Activated T-cell treated with anti-CD3 and anti-CD28 coated beads, Interleukin-2, amount 50 U/mL, for 48 hours (primary cell): ENCODE results near the gene HOXA11.

Experiments used
- DNase-seq, 2 experiments: peaks; one replicate each; pipeline ENCODE4 v3.0.0-alpha.2; 2020

Gene HOXA11

DNA sequence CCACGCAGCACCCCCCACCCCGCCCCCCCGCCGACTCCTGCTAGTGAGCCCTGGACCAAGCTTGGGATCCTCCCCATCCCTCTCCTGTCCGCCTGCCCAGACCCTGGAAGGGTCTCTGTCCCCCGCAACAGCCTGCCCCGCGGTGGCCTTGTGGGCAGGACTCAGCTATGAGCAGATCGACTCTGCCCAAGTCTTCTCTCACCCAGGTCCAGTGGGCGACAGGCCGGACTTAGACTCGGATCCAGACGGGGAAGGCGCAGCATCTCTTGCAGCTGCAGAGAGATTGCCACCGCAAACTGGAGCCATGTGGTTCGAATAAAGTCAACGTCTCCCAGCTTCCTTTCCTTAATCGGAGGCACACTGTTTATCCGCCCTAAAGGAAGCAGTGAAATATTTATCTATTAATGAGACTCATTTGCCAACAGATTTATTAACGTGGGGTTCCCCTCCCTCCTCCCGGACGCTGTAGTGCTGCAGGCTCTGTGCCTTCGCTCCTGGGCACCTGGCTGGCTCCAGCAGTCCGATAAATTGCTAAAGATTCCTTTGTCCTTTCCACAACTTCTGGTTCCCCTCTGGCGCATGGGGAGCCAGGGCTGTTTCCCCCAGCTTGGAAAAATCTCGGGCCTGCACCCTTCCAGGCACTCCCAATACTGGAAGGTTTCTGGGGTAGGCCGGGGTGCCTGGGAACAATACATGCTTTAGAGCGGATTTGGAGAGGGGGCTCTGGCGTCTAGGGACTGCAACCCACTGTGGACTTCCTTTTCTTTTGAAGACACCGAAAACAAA is 27.9 kb downstream of the HOXA11 start:
- DNase-seq = peak; percentile 32 to 33

DNA sequence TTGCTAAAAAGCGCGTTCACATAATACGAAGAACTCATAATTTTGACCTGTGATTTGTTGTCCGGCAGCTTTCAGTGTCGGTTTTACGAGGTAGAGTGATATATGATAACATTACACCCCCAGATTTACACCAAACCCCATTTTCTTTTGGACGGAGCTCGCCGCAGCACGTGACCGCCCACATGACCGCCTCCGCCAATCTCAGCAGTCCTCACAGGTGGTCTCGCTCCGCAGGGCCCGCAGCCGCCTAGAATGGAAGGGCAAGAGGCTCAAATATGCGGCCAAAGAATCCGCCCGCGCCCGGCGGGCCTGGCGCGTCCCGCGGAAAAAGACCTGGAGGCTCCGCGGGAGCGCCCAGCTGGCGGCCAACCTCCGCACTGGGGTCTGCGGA is 28.5 kb downstream of the HOXA11 start, which contains the start of gene HOXA7:
TSS of gene HOXA7 (minus strand) at position 168 of the 391 bp plus-strand sequence. CDS start at position 38, 130 bp downstream.
- DNase-seq = peak; percentile 40 to 41

DNA sequence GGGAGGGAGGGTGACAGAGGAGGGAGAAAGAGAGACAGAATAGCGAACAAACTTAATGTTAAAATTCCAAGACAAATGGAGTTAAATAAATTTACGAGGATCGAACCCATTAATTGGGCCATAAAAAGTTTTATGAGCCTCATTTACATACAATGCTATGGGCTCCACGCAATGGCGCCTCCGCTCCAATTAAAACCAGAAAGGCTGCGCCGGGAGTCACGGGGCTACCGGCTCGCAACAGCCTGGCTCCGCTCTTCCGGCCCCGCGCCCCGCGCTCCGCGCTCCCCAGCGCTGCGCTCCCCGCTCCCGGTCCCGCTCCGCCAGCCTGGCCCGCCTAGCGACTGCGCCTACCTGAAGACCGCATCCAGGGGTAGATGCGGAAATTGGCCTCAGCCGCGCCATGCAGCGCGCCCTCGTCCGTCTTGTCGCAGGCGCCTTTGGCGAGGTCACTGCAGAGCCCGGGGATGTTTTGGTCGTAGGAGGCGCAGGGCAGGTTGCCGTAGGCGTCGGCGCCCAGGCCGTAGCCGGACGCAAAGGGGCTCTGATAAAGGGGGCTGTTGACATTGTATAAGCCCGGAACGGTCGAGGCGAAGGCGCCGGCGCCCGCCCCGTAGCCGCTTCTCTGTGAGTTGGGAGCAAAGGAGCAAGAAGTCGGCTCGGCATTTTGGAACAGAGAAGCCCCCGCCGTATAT is 29.1 kb downstream of the HOXA11 start:
- DNase-seq = peak; percentile 45 to 54

DNA sequence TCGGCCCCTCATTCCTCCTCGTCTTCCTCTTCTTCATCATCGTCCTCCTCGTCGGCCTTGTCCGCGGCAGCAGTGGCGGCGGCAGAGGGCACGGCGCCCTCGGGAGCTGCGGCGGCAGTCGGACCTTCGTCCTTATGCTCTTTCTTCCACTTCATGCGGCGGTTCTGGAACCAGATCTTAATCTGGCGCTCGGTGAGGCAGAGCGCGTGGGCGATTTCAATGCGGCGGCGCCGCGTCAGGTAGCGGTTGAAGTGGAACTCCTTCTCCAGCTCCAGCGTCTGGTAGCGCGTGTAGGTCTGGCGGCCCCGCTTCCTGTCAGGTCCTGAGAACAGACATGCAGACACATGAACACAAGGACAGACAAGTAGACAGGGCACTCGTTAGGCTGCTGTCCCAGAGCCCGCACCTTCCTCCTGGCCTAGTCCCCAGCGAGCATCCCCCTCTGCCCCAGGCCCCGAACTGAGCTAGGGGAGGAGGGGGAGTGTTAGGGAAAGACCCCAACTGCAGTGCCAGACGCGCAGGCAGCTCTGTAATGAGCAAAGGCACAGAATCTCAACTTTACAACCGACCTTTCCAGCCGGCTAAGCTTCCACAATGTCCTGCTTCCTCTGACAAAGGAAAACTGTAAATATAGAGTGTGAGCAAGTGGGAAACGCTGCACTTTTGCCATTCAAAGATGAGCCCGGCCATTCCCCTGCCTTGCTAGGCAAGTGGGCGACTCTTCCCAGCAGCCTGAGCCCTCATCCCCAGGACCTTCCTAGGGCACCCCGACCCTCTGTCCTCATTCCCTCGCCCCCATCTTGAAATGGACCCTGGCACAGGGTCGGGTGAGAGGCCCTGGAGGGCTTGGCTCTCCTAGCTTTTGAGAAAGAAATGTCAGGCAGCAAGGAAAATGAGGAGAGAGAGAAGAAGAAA is 29.9 kb downstream of the HOXA11 start:
- peak; percentile 60 to 63 for DNase-seq

DNA sequence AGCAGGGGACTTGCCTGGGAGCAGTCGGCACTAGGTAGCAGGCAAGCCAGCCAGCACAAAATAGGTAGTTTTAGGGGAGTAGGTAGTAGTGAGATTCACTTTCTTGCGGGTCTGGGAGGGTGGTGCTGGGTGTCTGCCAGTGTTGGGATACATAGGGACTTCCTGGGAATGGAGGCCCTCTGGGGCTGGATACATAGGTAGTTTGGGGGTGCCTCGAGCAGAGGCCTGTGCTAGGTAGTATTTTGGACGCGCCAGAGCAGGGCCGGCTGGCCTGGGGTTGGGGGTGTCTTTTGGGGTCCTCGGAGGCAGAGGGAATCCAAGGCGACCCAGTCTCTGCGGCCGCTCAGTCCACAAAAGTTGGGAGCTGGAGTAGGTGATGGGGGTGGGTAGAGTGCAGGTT is 30.7 kb downstream of the HOXA11 start:
- DNase-seq = peak; percentile 15 to 18

DNA sequence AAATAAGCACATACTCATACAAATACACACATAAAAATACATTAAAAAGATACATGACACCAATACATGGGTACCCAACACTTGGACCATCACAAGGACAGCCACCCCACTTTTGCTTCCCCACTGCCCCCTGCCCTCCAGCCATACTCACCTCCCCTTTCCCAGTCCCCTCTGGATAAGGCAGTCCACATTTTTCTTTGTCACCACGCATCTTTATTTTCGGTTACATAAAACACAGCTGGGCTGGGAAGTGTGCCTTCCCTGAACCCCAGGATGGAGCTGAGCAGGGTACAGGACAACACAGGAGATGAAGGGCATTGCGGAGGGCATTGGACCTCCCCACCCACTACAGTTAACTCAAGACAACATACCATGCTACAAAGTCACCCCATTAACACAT is 31.5 kb downstream of the HOXA11 start:
- DNase-seq = peak in 1 of 2 experiments; percentile 11

DNA sequence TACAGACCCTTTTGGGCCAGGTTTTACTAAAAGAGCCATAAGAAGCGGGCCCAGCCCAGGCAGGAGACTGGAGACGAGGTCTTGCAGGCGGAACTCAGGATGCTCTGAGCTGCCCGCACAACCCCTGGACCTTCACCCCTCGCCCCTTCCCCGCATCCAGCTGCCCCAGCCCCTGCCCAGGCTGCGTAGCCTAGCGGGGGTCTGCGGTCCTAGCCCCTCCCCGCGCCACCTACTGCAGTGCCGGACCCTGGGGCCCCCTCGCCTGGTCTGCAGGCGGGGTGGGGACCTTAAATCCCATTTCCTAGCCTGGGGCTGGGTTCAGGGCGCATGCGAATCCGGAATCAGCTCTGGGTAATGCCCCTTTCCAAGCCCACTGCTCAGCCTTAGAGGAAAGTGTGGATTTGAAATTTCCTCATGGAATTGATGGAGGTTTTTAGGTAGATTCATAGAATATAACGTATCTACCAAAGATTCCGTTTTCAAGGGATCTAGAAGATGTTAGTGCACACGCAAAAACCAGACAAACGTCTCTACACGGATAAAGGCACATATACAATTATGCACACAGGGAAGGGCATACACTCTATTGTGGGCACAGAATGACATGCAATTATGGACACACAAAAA is 32.1 kb downstream of the HOXA11 start:
- peak in 1 of 2 experiments; percentile 14 for DNase-seq

DNA sequence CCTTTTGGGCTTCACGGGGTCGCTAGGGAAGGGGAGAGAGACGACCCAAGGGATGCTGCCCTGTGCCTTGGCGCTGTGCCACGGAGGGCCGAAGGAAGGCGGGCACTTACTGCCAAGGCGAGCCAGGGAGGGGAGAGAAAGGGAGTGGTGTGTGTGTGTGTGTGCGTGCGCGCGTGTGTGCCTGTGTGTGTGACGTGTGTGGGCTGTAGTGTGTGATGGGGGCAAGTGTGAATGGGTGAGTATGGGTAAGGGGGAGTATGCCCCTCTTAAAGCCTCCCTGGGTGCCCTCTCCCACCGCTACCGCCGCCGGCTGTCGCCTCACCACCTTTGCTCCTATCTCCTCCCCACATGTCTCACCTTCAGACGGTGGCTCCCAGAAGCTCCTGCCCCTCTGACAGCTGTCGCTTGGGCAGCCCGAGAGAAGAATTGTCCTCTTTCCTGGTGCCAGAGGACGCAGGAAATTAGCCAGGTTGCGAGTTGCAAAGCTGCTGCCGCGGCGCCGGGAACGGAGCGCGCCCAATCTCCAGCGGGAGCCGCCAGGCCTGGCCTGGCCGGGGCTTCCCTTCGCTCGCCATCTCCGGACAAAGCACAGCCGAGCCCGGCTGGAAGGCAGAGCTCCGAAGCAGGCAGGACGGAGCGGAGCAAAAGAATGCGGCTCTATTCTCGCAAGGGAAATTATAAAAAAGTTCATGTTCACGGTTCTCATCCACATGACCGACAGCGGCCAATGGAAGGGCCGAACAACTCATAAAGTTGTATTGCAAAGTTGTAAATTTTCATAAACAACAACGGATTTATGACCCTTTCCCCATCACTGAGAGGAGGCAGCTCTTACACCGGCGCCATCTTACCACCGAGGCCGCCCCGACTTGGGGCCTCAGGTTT is 32.9 kb downstream of the HOXA11 start, which contains the start of gene HOXA3:
TSS of gene HOXA3 (minus strand) at position 653 of the 885 bp plus-strand sequence. CDS start 41,943 bp downstream, outside the sequence.
- peak; percentile 24 to 37 for DNase-seq

DNA sequence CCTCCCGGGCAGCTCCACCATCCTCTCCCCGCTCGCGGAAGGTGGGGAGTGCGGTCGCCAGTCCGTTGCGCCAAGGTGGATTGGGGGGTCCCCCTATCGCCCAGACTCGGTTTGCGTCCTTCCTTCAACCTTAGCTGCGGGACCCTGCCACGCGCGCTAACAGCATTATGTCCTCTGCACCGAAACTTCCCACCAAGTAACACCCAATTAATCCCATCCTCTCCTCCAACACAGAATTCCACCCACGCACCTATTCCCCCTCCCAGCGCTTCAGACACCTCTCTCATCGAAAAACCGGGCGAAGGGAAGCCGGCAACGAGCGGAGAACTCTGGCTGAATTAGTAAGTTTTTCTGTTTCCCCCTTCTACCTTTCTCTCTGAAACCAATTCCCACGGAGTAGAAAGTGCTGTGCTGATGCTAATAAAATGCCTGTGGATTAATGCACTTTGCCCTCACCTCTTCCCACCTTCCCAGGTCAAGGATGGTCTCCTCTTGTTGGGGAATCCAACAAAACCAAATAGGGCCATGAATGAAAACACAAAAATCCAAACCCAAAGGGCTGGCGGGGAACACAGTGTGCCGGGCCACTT is 33.6 kb downstream of the HOXA11 start:
- DNase-seq = peak in 1 of 2 experiments; percentile 31

DNA sequence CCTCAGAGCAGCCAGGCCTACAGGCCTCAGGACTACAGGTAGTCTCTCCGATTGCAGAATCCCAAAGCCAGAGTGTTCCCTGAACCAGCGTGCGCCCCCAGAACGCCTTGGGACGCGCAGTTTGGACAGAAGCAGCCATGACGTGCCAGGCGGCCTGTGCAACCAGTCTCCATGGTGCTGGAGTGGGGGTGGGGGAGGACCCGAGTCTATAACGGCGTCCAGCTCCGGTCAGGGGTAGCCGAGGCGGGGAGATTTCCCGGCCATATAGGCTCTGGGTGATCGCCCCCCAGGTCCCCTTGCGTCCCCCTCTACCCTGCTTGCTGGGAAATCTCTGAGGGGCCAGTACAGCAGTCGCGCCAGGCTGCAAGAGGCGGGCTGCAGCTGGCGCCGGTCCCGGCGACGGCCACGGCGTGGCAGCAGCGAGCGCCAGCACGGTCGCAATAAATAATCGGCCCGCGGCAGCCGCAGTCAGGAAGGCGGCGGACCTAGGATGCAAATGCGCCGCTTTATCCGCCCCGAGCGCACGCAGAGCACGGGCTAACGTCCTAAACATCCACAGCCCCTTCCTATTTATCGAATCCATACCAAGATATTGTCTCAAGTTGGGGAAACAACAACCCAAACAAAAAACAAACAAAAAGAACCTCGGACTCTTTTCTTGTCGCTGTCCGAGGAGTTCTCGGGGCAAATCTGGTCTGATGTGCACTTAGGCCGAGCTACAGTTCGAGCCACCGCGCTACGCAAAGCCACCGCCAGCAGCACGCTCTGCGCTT is 34.3 kb downstream of the HOXA11 start:
- DNase-seq = peak; percentile 73 to 81

DNA sequence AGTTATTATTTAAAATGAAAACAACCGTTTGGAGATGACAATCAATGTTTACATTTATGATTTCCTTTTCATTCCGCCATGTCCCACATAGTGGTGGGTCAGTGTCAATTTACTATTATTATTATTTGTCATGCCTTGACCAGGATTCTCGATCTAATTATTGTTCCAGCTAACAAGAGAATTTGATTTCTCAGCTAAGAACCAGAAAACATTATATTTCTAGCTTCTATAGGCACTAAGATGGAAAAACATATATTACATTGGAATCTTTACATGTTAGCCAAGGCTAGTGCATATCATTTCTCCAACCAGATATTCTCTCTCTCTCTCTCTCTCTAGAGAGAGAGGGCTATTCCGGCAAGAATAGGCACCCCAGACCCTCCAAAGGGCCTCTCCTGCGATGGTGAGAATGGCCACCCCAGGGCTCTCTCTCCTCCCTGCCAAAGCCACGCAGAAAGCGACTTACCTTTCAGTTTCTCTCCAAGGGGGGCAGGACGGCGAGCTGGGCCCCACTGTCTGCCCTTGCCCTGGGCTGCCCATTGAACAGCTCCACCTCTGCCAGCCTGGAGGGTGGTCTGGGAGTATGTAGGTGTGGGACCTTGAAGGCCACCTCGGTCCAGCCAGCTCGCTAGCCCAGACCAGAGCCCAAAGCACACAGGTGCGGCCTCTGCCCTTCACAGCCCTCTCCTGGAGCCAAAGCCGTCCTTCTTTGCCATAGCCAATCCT is 35.0 kb downstream of the HOXA11 start:
- peak in 1 of 2 experiments; percentile 17 for DNase-seq

DNA sequence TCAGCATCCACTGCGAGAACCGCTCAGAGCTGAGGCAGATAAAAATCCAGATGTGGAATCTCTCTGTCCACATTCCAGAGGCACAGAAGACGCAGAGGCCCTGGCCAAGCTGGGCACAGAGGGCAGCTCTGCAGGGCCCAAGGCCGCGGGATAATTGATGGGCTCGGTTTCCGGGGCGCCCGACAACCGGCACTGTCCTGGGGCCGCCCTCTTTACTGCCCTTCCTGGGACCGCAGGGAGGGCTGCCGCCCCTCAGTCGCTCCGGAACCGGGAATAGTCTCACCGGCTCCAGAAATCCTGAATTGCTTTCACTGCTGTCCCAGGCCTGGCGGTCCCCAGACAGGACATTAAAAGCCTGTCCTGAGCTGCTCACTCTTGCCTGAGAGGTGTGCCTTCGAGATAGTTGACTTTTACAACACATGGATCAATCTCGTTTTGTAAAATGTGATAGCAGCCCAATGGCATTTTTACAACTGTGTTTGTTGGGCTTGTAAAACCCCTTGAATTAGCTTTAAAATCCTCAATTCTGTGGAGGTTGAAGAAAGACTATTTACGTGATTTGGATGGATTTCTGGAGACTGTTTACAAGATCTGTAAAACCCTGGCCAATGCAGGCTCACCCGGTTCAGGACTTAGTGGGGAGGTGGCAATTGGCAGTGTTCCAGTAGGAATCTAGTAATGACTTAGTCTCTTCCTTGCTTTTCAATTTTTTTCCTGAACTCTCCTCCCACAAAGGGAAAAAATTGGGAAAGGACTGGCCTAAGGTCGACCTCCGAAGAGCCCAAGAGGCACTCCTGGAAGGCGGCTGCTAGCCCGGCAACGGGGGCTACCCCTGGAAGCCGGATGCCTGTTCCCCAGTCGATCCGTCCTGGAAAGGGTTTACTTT is 36.0 kb downstream of the HOXA11 start:
- DNase-seq = no peak

DNA sequence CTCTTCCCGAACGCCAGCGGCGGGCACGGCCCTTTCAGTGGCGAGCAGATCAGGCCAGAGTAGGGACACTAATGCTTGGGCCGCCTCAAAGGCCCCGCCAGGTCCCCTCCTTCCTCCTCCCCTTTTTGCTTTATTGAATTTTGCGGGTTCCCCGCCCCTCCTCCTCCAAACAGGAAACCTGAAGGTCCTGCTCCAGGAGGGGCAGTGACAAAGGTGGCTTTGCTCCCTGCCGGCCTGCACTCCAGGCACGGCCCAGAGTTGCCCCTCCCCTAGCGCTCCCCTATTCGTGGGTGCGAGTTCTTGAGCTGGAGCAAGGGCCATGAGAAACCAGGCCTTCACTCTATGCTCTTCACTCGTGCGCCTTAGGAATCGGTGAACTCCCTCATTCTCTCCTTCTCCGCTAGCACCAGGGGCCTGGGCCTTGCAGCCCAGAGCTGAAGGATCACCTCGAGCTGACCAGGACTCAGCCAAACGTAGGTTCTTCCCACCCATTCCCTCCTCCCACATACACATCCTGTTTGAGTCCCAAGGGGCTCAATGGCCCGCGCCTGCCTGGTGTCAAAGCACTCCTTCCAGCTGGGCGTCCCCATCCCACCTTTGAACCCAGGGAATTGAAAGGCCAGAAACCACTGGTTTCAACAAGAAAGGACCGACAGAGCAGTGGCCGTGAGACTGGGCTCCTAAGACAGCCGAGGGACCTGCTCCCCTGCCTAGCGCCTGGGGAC is 36.8 kb downstream of the HOXA11 start:
- no peak for DNase-seq

DNA sequence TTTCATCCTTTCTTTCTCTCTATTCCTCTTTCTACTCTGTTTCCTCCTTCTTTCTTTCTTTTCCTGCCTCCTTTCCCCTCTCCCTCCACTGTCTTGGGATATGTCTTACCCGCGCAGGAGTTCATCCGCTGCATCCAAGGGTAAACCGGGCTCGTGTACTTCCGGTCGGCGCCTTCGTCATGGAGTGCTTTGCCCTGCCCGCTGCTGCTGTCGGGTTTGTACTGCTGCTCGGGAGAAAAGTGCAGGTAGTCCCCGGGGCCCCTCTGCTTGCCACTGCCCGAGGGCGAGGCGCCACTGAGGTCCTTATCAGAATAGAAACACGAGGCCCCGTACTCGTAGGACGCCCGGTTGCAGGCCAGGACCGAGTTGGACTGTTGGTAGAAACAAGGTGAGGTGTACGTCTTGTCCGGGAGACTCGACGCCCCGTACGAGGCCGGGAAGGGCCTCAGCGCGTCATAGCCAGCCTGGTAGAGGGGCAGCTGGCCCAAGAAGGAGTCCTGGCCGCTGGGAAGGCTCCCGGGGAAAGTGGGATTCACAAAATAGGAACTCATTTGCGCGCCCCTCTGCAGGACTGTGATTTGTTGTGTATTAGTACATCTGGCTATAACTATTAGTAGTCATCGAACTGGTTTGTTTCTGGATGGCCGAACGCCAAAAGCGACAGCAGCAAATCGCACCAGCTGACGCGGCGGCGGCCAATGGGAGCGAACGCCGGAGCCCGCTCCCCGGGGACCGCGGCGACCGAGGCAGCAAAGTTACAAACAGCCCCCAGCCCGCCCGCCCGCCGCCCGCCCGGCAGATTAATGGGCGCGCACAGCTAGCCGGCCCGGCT is 37.6 kb downstream of the HOXA11 start, which contains the start of gene HOXA6:
TSS of gene HOXA6 (minus strand) at position 576 of the 832 bp plus-strand sequence. CDS start at position 551, 25 bp downstream.
- no peak for DNase-seq

DNA sequence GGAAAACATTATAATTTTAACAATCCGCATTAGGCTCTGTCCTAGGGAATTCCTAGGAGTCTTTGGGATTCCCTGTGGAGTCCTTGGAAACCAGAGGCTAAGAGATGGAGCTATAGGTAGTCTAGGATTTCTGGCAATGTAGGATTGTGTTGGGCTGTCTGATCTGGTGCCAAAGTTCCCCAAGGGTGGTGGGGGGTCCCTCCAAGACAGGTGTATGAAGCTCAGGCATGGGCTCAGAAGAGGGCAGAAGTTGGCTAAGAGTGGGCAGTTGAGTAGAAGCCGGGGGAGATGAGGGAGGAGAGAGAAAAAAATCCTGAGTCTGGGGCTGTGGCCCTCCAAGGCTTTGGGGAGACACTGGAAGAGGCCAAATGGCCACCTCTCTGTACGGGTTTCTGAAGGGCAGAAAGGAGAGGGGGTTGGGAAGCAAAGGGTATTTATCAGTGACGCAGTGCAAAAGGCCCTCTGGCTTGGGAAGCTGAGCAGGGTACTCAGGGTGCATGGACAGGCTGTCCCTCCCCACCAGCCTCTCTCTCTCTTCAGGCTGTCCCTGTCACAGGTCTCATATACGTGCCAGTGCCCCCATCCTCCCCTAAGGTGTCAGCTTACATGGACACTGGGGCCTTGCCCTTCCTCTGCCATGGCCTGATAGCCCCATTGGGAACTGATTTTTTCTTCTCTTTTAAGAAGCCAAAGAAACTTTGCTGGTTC is 38.4 kb downstream of the HOXA11 start:
- no peak for DNase-seq

DNA sequence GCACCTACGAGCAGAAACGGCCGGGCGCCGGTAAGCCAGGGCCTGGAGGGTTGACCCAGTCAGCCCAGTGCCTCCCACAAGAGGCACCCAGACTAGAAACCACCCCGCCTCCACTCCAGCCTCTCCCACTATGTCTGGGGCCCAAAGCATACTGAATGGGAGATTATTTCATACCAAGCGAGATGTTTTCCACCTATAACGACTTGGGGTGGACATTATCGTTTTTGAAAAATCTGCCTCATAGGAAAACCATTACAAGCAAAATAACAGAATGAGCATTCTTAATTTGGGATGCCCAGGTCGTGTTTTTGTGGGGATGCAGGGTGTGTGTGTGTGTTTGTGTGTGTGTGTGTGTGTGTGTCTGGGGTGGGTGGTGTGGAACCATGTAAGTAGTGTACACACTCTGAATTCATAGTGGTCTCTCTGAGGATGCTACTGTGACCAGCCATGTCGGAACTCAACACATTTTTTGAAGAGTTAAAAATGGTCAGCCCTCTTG is 39.1 kb downstream of the HOXA11 start:
- DNase-seq = no peak
